ENCODE results near the gene GET4. TPM values are rescaled to one million over a fixed set of nuclear protein-coding genes. Genes with fewer than 3 reads are reported as not detected.

GET4 gene
- total and polyA plus RNA-seq, 2 of the 13 experiments (the other 11 are each of a cell fraction or from before 2014, with no cell fraction given), result 28.2 to 35.2 TPM

- Histone ChIP-seq H3K9me3 (ENCODE audit: low read length) (no peaks in the 10 kb centered on the region), H3K36me3 (replicated peaks in 1 of 2; ENCODE audit: control insufficient read depth in 1 of 2, insufficient read depth in 2 of 2, low read length in 2 of 2) (peaks cover 27 to 61% of the 10 kb centered on the region in 2 experiments), H2AFZ (ENCODE audit: low read length) (no peak overlapping the region), H3K4me2 (ENCODE audit: low read depth, low read length) (no peak overlapping the region), H3K27ac (ENCODE audit: extremely low read length, insufficient read depth, low read length) (no peak overlapping the region), H3K27me3 (ENCODE audit: control insufficient read depth in 1 of 2, insufficient read depth in 2 of 2, low read length in 2 of 2) (no peaks in the 10 kb centered on the region), H3K4me3 (replicated peaks in 1 of 3; ENCODE audit: insufficient read depth in 1 of 3, low read depth in 2 of 3, low read length in 3 of 3) (no peak overlapping the region), H3K79me2 (ENCODE audit: insufficient read depth, low read length) (no peaks in the 10 kb centered on the region), H3K9ac (ENCODE audit: insufficient read depth, low read depth, low read length) (no peak overlapping the region), H4K20me1 (ENCODE audit: insufficient read depth, low read length) (no peaks in the 10 kb centered on the region), H3K4me1 (ENCODE audit: insufficient read depth, low read length) (0 out of 2 replicates have a peak, but pooled peaks cover under 1% of the 10 kb centered on the region)
- no peak for ATAC-seq
- 96% methylated on average over 28 of the region's 52 CpGs for WGBS (ENCODE audit: low lambda C conversion rate)
- POLR2A ChIA-PET, result interaction anchor here (1.7 kb wide), 1 partner anchor 82 kb away, joined by 4 read pairs; no protein-coding TSS in a partner anchor
- no TSS peak for BruUV-seq (replicated peaks)
- intact Hi-C loops (cut with micrococcal nuclease; ENCODE audit: unreplicated experiment), result no loop called here
- no peak for FAIRE-seq
- CTCF ChIA-PET (ENCODE audit: low intra/inter-chr PET ratio, low total read pairs), result no interaction called here
- DNase-seq (ENCODE audit: low spot score), result no peak
- in situ Hi-C loops (cut with HindIII; ENCODE audit: extremely low pct_ligation_motif_present, low pct_unique_long_range_greater_than_20kb), result no loop called here
- TF ChIP-seq SIN3A (IDR thresholded peaks at IDR 0.05; ENCODE audit: borderline replicate concordance, low read depth, low read length) (no peak), AGO2 (optimal IDR thresholded peaks at IDR 0.05; ENCODE audit: low read depth, low read length) (peak; percentile 95), RNF2 (conservative IDR thresholded peaks at IDR 0.05; ENCODE audit: low read depth) (no peak), ZNF180 (CRISPR knock-in tag; IDR thresholded peaks at IDR 0.05; ENCODE audit: borderline replicate concordance, low read depth) (no peak), ZNF280D (CRISPR knock-in tag; IDR thresholded peaks at IDR 0.05) (no peak), MED8 (CRISPR knock-in tag; IDR thresholded peaks at IDR 0.05; ENCODE audit: insufficient replicate concordance) (no peak), DRAP1 (CRISPR knock-in tag; IDR thresholded peaks at IDR 0.05) (no peak), SRY (CRISPR knock-in tag; IDR thresholded peaks at IDR 0.05) (no peak), SSRP1 (CRISPR knock-in tag; IDR thresholded peaks at IDR 0.05) (no peak), POLR2A (IDR thresholded peaks at IDR 0.05; ENCODE audit: insufficient read depth in 1 of 2, low read depth in 2 of 2, low read length in 2 of 2) (0 out of 4 replicates have a peak, but pooled peaks of 1 of the 2 experiments have one; percentile 10), ZNF773 (CRISPR knock-in tag; IDR thresholded peaks at IDR 0.05; ENCODE audit: borderline replicate concordance) (no peak), ZBTB33 (CRISPR knock-in tag; IDR thresholded peaks at IDR 0.05) (0 out of 2 replicates have a peak, but pooled peaks have one; percentile 19), GATAD2A (CRISPR knock-in tag; IDR thresholded peaks at IDR 0.05) (no peak), ZSCAN31 (CRISPR knock-in tag; IDR thresholded peaks at IDR 0.05; ENCODE audit: low read depth) (no peak), ZNF792 (CRISPR knock-in tag; IDR thresholded peaks at IDR 0.05) (no peak), RBFOX2 (IDR thresholded peaks at IDR 0.05; ENCODE audit: low read depth, low read length) (peak; percentile 40; the same call in 1 of the 2 replicates), EP300 (IDR thresholded peaks at IDR 0.05; ENCODE audit: low read depth in 2 of 2, low read length in 2 of 2) (no peak), EP300 (CRISPR knock-in tag; IDR thresholded peaks at IDR 0.05; ENCODE audit: borderline replicate concordance) (no peak)
- TF ChIP-seq, protein P1, sequence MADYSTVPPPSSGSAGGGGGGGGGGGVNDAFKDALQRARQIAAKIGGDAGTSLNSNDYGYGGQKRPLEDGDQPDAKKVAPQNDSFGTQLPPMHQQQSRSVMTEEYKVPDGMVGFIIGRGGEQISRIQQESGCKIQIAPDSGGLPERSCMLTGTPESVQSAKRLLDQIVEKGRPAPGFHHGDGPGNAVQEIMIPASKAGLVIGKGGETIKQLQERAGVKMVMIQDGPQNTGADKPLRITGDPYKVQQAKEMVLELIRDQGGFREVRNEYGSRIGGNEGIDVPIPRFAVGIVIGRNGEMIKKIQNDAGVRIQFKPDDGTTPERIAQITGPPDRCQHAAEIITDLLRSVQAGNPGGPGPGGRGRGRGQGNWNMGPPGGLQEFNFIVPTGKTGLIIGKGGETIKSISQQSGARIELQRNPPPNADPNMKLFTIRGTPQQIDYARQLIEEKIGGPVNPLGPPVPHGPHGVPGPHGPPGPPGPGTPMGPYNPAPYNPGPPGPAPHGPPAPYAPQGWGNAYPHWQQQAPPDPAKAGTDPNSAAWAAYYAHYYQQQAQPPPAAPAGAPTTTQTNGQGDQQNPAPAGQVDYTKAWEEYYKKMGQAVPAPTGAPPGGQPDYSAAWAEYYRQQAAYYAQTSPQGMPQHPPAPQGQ (CRISPR knock-in tag; IDR thresholded peaks at IDR 0.05; ENCODE audit: borderline replicate concordance), result no peak
Observed at GRCh38 chr7:895451-896052, 19.2 kb downstream of the GET4 start.

All from HepG2 (cell line).